Panc1 (cell line): ENCODE results near the gene TMEM106C. TPM values are rescaled to one million over a fixed set of nuclear protein-coding genes. Genes with fewer than 3 reads are reported as not detected.

Experiments
- ATAC-seq: fragments of 200-7000 bp; cut with Tn5 transposase; 2 replicates; pipeline ENCODE4 v1.9.1; 2020; ENCODE audit warnings: mild to moderate bottlenecking, moderate library complexity
- BruUV-seq: library from RNA; stranded (reverse); fragments of 400-500 nt; replicated peaks from 2 replicates; lab custom pipeline; 2021; lab: Mats Ljungman, UMichigan
- CTCF ChIA-PET: fragments of 300-600 bp; sonication (Branson Sonifier 250); formaldehyde crosslinking; loops from one replicate; lab custom pipeline; 2022; ENCODE audit warnings: antibody characterized with exemption; lab: Charles Lee
- POLR2A ChIA-PET: fragments of 300-600 bp; sonication (Branson Sonifier 250); formaldehyde crosslinking; loops from one replicate; lab custom pipeline; 2022; ENCODE audit warnings: antibody characterized with exemption; lab: Charles Lee
- DNase-seq: peaks from one replicate; pipeline ENCODE4 v3.0.0-alpha.2; 2010; ENCODE audit warnings: low read depth, low spot score
- H3K27ac ChIP-seq: 2 replicates; pipeline ENCODE4 v1.5.1; 2011; ENCODE audit warnings: mild to moderate bottlenecking, low read length, inconsistent platforms
- H3K27me3 ChIP-seq: fragments of 200-500 bp; sonication (Bioruptor generic); 2 replicates; pipeline ENCODE4 v1.6.0; 2014; ENCODE audit warnings: low read length, inconsistent platforms; ENCODE audit not compliant: control insufficient read depth, insufficient read depth
- H3K36me3 ChIP-seq: fragments of 200-500 bp; sonication (Bioruptor generic); 2 replicates; pipeline ENCODE4 v1.5.1; 2014; ENCODE audit warnings: inconsistent platforms, mild to moderate bottlenecking, low read length, moderate library complexity; ENCODE audit not compliant: control insufficient read depth, insufficient read depth
- H3K4me1 ChIP-seq: 2 replicates; pipeline ENCODE4 v1.5.1; 2011; ENCODE audit warnings: inconsistent platforms, mild to moderate bottlenecking, low read length, moderate library complexity; ENCODE audit not compliant: control insufficient read depth, insufficient read depth
- H3K4me3 ChIP-seq, 2 experiments: 2 replicates each; pipeline ENCODE4 v1.5.1; 2011 to 2012; ENCODE audit warnings: low read depth in 2 of 2, low read length in 2 of 2, mild to moderate bottlenecking in 2 of 2, inconsistent platforms in 1 of 2, moderate library complexity in 1 of 2
- H3K9me3 ChIP-seq: fragments of 200-500 bp; sonication (Bioruptor generic); 2 replicates; pipeline ENCODE4 v1.5.1; 2014; ENCODE audit warnings: low read depth, mild to moderate bottlenecking, inconsistent platforms, low read length, moderate library complexity; ENCODE audit not compliant: control insufficient read depth, insufficient read depth
- CTCF ChIP-seq: fragments of 450-650 bp; IDR thresholded peaks from 2 replicates; pipeline ENCODE4 v1.5.1; 2017; ENCODE audit warnings: mild to moderate bottlenecking
- POLR2AphosphoS5 ChIP-seq: IDR thresholded peaks from 2 replicates; pipeline ENCODE4 v1.6.1; 2012; ENCODE audit warnings: mild to moderate bottlenecking, low read depth, low read length, moderate library complexity
- REST ChIP-seq, 2 experiments: IDR thresholded peaks; 2 replicates each; pipeline ENCODE4 v1.6.1; 2011 to 2012; ENCODE audit warnings: low read depth in 2 of 2, control low read depth in 1 of 2, low read length in 1 of 2, mild to moderate bottlenecking in 1 of 2, moderate library complexity in 1 of 2; ENCODE audit not compliant: insufficient read depth in 1 of 2
- SIN3A ChIP-seq: IDR thresholded peaks from 2 replicates; pipeline ENCODE4 v1.6.1; 2012; ENCODE audit warnings: low read depth, mild to moderate bottlenecking, low read length, moderate library complexity, borderline replicate concordance; ENCODE audit not compliant: insufficient read depth
- TCF7L2 ChIP-seq: IDR thresholded peaks from 2 replicates; pipeline ENCODE4 v1.6.1; 2011; ENCODE audit warnings: mild to moderate bottlenecking, low read depth, low read length, inconsistent platforms
- in situ Hi-C: cut with HindIII; loops from 2 replicates; pipeline ENCODE4 v1.10.0; 2016; ENCODE audit warnings: low sequenced_read_pairs, low pct_unique_long_range_greater_than_20kb
- intact Hi-C: fragments of 100-400 bp; cut with micrococcal nuclease; formaldehyde crosslinking; loops from one replicate; pipeline ENCODE4 v1.10.0; 2022; ENCODE audit not compliant: unreplicated experiment
- total RNA-seq: library from RNA; stranded (reverse); gene quantifications from one replicate; pipeline ENCODE4 v1.2.1, GENCODE V29; 2021; ENCODE audit not compliant: unreplicated experiment

The TMEM106C gene
- total RNA-seq, 1 experiment from 2014 or later: 93.7 TPM

- intact Hi-C loops (no loop called here), in situ Hi-C loops (no loop called here)
- H3K27me3 ChIP-seq: no peaks in the 10 kb centered on the region
- ChIA-PET CTCF (interaction anchor here (0.6 to 1.1 kb wide), 2 partner anchors 11 to 110 kb away, joined by 3 to 4 read pairs; no protein-coding TSS in a partner anchor), POLR2A (no interaction called here)
- no peaks in the 10 kb centered on the region for H3K9me3 ChIP-seq
- no peak overlapping the region for H3K27ac ChIP-seq
- H3K4me1 ChIP-seq: no peaks in the 10 kb centered on the region
- H3K4me3 ChIP-seq: no peak overlapping the region
- BruUV-seq: no TSS peak
- DNase-seq: no peak
- TF ChIP-seq TCF7L2: no peak
- no peak for TF ChIP-seq POLR2AphosphoS5
- no peak for TF ChIP-seq CTCF
- H3K36me3 ChIP-seq: no peaks in the 10 kb centered on the region
- ATAC-seq: no peak
Measured at GRCh38 chr12:47980197-47980596, 16.8 kb downstream of the TMEM106C start.

GRCh38 chr12:47980779-47981495 is 17.5 kb downstream of the TMEM106C start:
- ChIA-PET CTCF (interaction anchor here (0.6 to 1.1 kb wide), 2 partner anchors 10 to 111 kb away, joined by 3 to 4 read pairs; no protein-coding TSS in a partner anchor), POLR2A (no interaction called here)
- DNase-seq: no peak
- Histone ChIP-seq H3K36me3 (no peaks in the 10 kb centered on the region), H3K9me3 (no peaks in the 10 kb centered on the region), H3K27ac (no peak overlapping the region), H3K4me1 (no peaks in the 10 kb centered on the region), H3K27me3 (no peaks in the 10 kb centered on the region), H3K4me3 (no peak overlapping the region)
- BruUV-seq: no TSS peak
- TF ChIP-seq SIN3A: no peak
- intact Hi-C loops (no loop called here), in situ Hi-C loops (no loop called here)
- no peak for ATAC-seq

GRCh38 chr12:47981496-47982260 is 18.3 kb downstream of the TMEM106C start:
- CTCF ChIA-PET: no interaction called here
- H3K36me3 ChIP-seq: no peaks in the 10 kb centered on the region
- no TSS peak for BruUV-seq
- in situ Hi-C loops: no loop called here
- DNase-seq (no peak), ATAC-seq (no peak)
- H3K27me3 ChIP-seq: no peaks in the 10 kb centered on the region
- TF ChIP-seq SIN3A (no peak), TCF7L2 (no peak), CTCF (no peak), POLR2AphosphoS5 (no peak), REST (IDR thresholded peaks at IDR 0.05; ENCODE audit: insufficient read depth in 1 of 2, low read depth in 2 of 2, low read length in 1 of 2) (no peak)
- POLR2A ChIA-PET: no interaction called here
- intact Hi-C loops: no loop called here
- no peaks in the 10 kb centered on the region for H3K4me1 ChIP-seq
- H3K4me3 ChIP-seq: no peak overlapping the region
- H3K9me3 ChIP-seq: no peaks in the 10 kb centered on the region
- H3K27ac ChIP-seq: no peak overlapping the region
